ENCODE data around the gene SPC24.
"Not testable (repeated sequence)": the region's sequence is repeated elsewhere in the genome, so short reads cannot be mapped to it uniquely, and the experiment has no call there.

Gene SPC24

GRCh38 chr19:11187441-11187840 is 31.9 kb upstream of the SPC24 start:
- Histone ChIP-seq H3K36me3 (ENCODE audit: insufficient read depth, low read depth, low read length) (peaks cover 5% of the 10 kb centered on the region), H3K4me1 (ENCODE audit: insufficient read depth, low read length) (no peaks in the 10 kb centered on the region), H3K27ac (ENCODE audit: low read length) (no peak overlapping the region), H3K4me3 (ENCODE audit: low read length) (no peak overlapping the region), H3K9me3 (ENCODE audit: insufficient read depth, low read depth, low read length) (no peaks in the 10 kb centered on the region), H3K27me3 (ENCODE audit: insufficient read depth, low read length) (no peaks in the 10 kb centered on the region), H3K9ac (ENCODE audit: low read depth, low read length) (no peak overlapping the region)

GRCh38 chr19:11182994-11183393 is 27.4 kb upstream of the SPC24 start:
- Histone ChIP-seq H3K4me3 (ENCODE audit: low read length) (no peak overlapping the region), H3K36me3 (ENCODE audit: insufficient read depth, low read depth, low read length) (no peaks in the 10 kb centered on the region; the same call in 1 of the 2 replicates), H3K9ac (ENCODE audit: low read depth, low read length) (no peak overlapping the region), H3K27ac (ENCODE audit: low read length) (no peak overlapping the region), H3K4me1 (ENCODE audit: insufficient read depth, low read length) (no peaks in the 10 kb centered on the region), H3K9me3 (ENCODE audit: insufficient read depth, low read depth, low read length) (no peaks in the 10 kb centered on the region), H3K27me3 (ENCODE audit: insufficient read depth, low read length) (no peaks in the 10 kb centered on the region)

- H3K36me3 ChIP-seq (ENCODE audit: insufficient read depth, low read depth, low read length) = peaks cover 4% of the 10 kb centered on the region
These were observed 25.9 kb upstream of the SPC24 start for GRCh38 chr19:11181488-11181887.

DNA sequence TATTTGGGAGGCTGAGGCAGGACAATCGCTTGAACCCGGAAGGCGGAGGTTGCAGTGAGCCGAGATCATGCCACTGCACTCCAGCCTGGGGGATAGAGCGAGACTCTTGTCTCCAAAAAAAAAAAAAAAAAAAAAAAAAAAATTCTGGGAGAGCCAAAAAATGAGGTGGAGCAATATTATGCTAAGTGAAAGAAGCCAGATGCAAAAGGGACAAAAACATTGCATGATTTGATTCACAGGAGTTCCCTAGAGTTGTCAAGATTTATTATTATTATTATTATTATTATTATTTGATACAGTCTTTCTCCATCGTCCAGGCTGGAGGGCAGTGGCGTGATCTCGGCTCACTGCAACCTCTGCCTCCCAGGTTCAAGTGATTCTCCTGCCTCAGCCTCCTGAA is 25.4 kb upstream of the SPC24 start:
- not testable (repeated sequence) for H3K27ac ChIP-seq (ENCODE audit: low read length); H3K4me3 ChIP-seq (ENCODE audit: low read length); H3K9me3 ChIP-seq (ENCODE audit: insufficient read depth, low read depth, low read length); H3K9ac ChIP-seq (ENCODE audit: low read depth, low read length); H3K4me1 ChIP-seq (ENCODE audit: insufficient read depth, low read length); H3K27me3 ChIP-seq (ENCODE audit: insufficient read depth, low read length); H3K36me3 ChIP-seq (ENCODE audit: insufficient read depth, low read depth, low read length)

More at GRCh38 chr19:11181488-11181887, 25.9 kb upstream of the SPC24 start:
- no peak overlapping the region for H3K9ac ChIP-seq (ENCODE audit: low read depth, low read length)
- no peaks in the 10 kb centered on the region for H3K27me3 ChIP-seq (ENCODE audit: insufficient read depth, low read length)
- no peak overlapping the region for H3K27ac ChIP-seq (ENCODE audit: low read length)
- H3K9me3 ChIP-seq (ENCODE audit: insufficient read depth, low read depth, low read length) = no peaks in the 10 kb centered on the region
- no peaks in the 10 kb centered on the region for H3K4me1 ChIP-seq (ENCODE audit: insufficient read depth, low read length)
- no peak overlapping the region for H3K4me3 ChIP-seq (ENCODE audit: low read length)

DNA sequence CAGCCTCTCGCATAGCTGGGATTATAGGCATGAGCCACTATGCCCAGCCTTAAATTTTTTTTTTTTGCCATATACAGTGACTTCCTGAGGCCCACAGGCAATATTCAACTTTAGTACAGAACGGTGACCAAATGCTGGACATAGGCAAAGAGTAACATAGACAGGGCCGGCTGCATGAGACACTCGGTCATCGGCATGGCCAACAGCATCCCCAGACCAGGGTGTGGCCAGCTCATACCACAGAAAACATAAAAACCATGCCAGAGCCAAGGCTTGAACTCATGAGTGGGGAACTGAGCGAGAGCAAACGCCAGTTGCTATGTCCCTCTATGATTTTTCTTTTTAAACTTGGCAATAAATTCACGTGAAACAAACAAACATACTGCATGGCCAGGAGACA is 24.8 kb upstream of the SPC24 start:
- peaks cover 15% of the 10 kb centered on the region for H3K36me3 ChIP-seq (ENCODE audit: insufficient read depth, low read depth, low read length)
- no peaks in the 10 kb centered on the region for H3K27me3 ChIP-seq (ENCODE audit: insufficient read depth, low read length)
- H3K27ac ChIP-seq (ENCODE audit: low read length) = no peak overlapping the region
- no peak overlapping the region for H3K9ac ChIP-seq (ENCODE audit: low read depth, low read length)
- H3K4me1 ChIP-seq (ENCODE audit: insufficient read depth, low read length) = no peaks in the 10 kb centered on the region
- H3K4me3 ChIP-seq (ENCODE audit: low read length) = no peak overlapping the region
- no peaks in the 10 kb centered on the region for H3K9me3 ChIP-seq (ENCODE audit: insufficient read depth, low read depth, low read length)

- H3K36me3 ChIP-seq (ENCODE audit: insufficient read depth, low read depth, low read length) = peaks cover 18% of the 10 kb centered on the region
These were observed 24.2 kb upstream of the SPC24 start for GRCh38 chr19:11179716-11180297.

GRCh38 chr19:11179145-11179465 is 23.5 kb upstream of the SPC24 start:
- H3K27me3 ChIP-seq (ENCODE audit: insufficient read depth, low read length); H3K27ac ChIP-seq (ENCODE audit: low read length); H3K4me1 ChIP-seq (ENCODE audit: insufficient read depth, low read length); H3K4me3 ChIP-seq (ENCODE audit: low read length); H3K9me3 ChIP-seq (ENCODE audit: insufficient read depth, low read depth, low read length); H3K9ac ChIP-seq (ENCODE audit: low read depth, low read length): not testable (repeated sequence)
- H3K36me3 ChIP-seq (ENCODE audit: insufficient read depth, low read depth, low read length) = peaks cover 25% of the 10 kb centered on the region

More at GRCh38 chr19:11179716-11180297, 24.2 kb upstream of the SPC24 start:
- Histone ChIP-seq H3K4me3 (ENCODE audit: low read length) (no peak overlapping the region), H3K4me1 (ENCODE audit: insufficient read depth, low read length) (no peaks in the 10 kb centered on the region), H3K27ac (ENCODE audit: low read length) (no peak overlapping the region), H3K9ac (ENCODE audit: low read depth, low read length) (no peak overlapping the region), H3K27me3 (ENCODE audit: insufficient read depth, low read length) (no peaks in the 10 kb centered on the region), H3K9me3 (ENCODE audit: insufficient read depth, low read depth, low read length) (no peaks in the 10 kb centered on the region)

GRCh38 chr19:11177592-11177991 is 22.0 kb upstream of the SPC24 start:
- Histone ChIP-seq H3K27ac (ENCODE audit: low read length) (no peak overlapping the region), H3K9me3 (ENCODE audit: insufficient read depth, low read depth, low read length) (no peaks in the 10 kb centered on the region), H3K4me3 (ENCODE audit: low read length) (no peak overlapping the region), H3K36me3 (ENCODE audit: insufficient read depth, low read depth, low read length) (peaks cover 39% of the 10 kb centered on the region), H3K27me3 (ENCODE audit: insufficient read depth, low read length) (no peaks in the 10 kb centered on the region), H3K4me1 (ENCODE audit: insufficient read depth, low read length) (no peaks in the 10 kb centered on the region), H3K9ac (ENCODE audit: low read depth, low read length) (no peak overlapping the region)

DNA sequence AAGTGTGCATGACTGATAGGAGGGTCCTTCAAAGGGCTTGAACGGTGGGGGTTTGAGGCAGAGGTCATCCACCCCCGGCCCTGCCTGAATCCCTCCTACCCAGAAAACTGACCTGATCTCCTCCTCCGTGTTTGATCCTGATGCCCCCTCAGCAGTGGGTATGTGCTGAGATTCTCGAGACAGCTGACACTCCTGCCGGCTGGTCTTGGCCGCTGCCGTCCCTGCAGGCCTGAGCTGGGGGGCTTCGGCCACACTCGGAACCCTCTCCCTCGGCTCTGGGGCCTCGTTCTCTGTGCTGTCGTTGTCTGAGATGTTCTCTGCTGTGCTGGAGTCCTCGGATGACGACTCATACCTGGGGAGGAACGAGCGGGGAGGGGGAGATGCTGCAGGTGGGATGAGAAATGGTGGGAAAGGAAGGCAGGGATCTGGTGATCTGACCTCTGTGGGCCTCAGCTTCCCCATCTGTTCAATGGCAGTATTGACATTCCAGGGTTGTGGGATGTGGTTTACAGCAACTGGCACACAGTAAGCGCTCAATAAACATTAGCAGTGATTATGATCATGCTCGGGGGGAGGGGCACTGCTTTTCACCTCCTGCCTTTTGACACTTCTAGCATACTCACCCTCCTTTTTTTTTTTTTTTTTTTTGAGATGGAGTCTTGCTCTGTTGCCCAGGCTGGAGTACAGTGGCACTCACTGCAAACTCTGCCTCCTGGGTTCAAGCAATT is 21.0 kb upstream of the SPC24 start:
- H3K27ac ChIP-seq (ENCODE audit: low read length) = no peak overlapping the region

GRCh38 chr19:11175920-11176319 is 20.3 kb upstream of the SPC24 start:
- H3K9ac ChIP-seq (ENCODE audit: low read depth, low read length) = no peak overlapping the region
- H3K4me3 ChIP-seq (ENCODE audit: low read length) = no peak overlapping the region
- H3K4me1 ChIP-seq (ENCODE audit: insufficient read depth, low read length) = no peaks in the 10 kb centered on the region
- H3K36me3 ChIP-seq (ENCODE audit: insufficient read depth, low read depth, low read length) = peaks cover 43% of the 10 kb centered on the region
- no peaks in the 10 kb centered on the region for H3K27me3 ChIP-seq (ENCODE audit: insufficient read depth, low read length)
- no peaks in the 10 kb centered on the region for H3K9me3 ChIP-seq (ENCODE audit: insufficient read depth, low read depth, low read length)
- H3K27ac ChIP-seq (ENCODE audit: low read length) = no peak overlapping the region

More for the DNA sequence above, 21.0 kb upstream of the SPC24 start:
- no peaks in the 10 kb centered on the region for H3K27me3 ChIP-seq (ENCODE audit: insufficient read depth, low read length)
- no peak overlapping the region for H3K4me3 ChIP-seq (ENCODE audit: low read length)
- H3K9ac ChIP-seq (ENCODE audit: low read depth, low read length) = no peak overlapping the region
- H3K4me1 ChIP-seq (ENCODE audit: insufficient read depth, low read length) = no peaks in the 10 kb centered on the region
- peaks cover 43% of the 10 kb centered on the region for H3K36me3 ChIP-seq (ENCODE audit: insufficient read depth, low read depth, low read length)
- no peaks in the 10 kb centered on the region for H3K9me3 ChIP-seq (ENCODE audit: insufficient read depth, low read depth, low read length)

- Histone ChIP-seq H3K4me1 (ENCODE audit: insufficient read depth, low read length) (no peaks in the 10 kb centered on the region), H3K4me3 (ENCODE audit: low read length) (no peak overlapping the region), H3K9me3 (ENCODE audit: insufficient read depth, low read depth, low read length) (no peaks in the 10 kb centered on the region), H3K9ac (ENCODE audit: low read depth, low read length) (no peak overlapping the region), H3K27ac (ENCODE audit: low read length) (no peak overlapping the region), H3K36me3 (ENCODE audit: insufficient read depth, low read depth, low read length) (peaks cover 54% of the 10 kb centered on the region), H3K27me3 (ENCODE audit: insufficient read depth, low read length) (no peaks in the 10 kb centered on the region)
These were observed 18.8 kb upstream of the SPC24 start for GRCh38 chr19:11174336-11174735.

DNA sequence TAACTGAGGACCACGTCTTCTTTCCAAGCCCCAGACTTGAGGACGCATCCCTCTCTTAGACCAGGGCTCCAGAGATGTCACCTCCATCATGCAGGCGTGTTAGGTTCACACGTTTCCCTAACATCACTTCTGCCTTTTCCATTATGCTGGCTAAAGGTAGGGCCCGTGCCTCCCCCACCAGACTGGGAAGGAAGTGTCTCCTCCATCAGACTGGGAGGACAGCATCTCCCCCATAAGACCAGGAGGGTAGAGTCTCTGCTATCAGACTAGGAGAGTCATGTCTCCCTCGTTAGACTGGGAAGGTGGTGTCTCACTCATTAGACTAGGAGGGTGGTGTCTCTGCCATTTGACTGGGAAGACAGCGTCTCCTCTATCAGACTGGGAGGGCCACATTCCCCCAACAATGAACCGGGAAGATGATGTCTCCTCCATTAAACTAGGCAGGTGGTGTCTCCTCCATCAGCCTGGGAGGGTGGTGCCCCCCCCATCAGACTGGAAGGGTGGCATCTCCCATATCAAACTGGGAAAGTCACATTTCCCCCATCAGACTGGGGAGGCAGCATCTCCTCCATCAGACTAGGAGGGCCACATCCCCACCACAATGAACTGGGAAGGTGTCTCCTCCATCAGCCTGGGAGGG is 18.1 kb upstream of the SPC24 start:
- H3K4me1 ChIP-seq (ENCODE audit: insufficient read depth, low read length) = no peaks in the 10 kb centered on the region
- H3K4me3 ChIP-seq (ENCODE audit: low read length) = no peak overlapping the region
- H3K27ac ChIP-seq (ENCODE audit: low read length) = no peak overlapping the region
- H3K36me3 ChIP-seq (ENCODE audit: insufficient read depth, low read depth, low read length) = peaks cover 59% of the 10 kb centered on the region
- H3K27me3 ChIP-seq (ENCODE audit: insufficient read depth, low read length) = no peaks in the 10 kb centered on the region
- no peak overlapping the region for H3K9ac ChIP-seq (ENCODE audit: low read depth, low read length)
- H3K9me3 ChIP-seq (ENCODE audit: insufficient read depth, low read depth, low read length) = no peaks in the 10 kb centered on the region

All from iPS-20b (cell line).